ENCODE measurements around the gene GNG7. TPM values are rescaled to one million over a fixed set of nuclear protein-coding genes. Genes with fewer than 3 reads are reported as not detected.
A peak's percentile ranks its signal among the peaks of the same experiment; 100 is the strongest.
"Not testable (repeated sequence)": the region's sequence is repeated elsewhere in the genome, so short reads cannot be mapped to it uniquely, and the experiment has no call there.

The GNG7 gene
- total RNA-seq, 2 donors from 2014 or later = 12.3 to 12.4 TPM

DNA sequence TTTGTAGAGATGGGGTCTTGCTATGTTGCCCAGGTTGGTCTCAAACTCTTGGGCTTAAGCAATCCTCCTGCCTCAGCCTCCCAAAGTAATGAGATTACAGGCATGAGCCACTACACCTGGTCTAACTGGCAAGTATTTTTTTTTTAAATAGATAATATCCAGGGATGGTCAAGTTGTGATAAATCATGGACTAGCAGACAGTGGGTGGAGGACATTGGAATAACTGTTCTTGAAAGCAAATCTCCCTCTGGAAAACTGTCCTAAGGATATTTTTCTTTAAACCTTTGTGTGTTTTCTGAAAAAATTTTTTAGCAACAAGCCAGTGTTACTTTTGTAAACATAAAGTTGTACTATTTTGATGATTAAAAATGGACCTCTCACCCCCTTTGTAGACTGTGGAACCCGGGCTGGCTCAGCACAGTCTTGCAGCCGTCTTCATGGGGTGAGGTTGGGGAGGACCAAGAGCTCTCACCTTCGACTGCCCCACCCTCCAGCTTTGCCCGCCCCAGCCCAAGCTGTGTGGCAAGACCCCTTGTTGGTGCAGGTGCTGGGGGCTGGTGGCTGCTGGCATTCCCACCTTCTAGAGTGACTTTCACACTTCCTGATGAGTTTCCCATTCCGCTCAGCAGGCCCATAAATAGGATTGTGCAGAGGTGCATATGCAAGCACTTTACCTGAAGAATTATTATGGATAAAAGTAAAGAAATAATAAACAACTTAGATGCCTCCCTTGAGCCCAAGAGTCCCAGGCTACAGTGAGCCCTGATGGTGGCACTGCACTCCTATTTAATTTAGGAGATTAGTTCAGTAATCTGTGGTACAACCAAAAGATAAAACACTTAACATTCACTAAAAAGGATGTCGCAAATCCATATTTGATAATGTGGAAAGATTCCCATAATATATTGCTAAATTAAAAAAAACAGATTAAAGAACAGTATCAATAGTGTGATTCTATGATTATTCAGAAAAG, 119.2 kb downstream of the GNG7 start:
- Histone ChIP-seq H3K4me3 (ENCODE audit: low read length) (no peak overlapping the region), H3K36me3 (ENCODE audit: control insufficient read depth, insufficient read depth, low read length) (no peaks in the 10 kb centered on the region)

DNA sequence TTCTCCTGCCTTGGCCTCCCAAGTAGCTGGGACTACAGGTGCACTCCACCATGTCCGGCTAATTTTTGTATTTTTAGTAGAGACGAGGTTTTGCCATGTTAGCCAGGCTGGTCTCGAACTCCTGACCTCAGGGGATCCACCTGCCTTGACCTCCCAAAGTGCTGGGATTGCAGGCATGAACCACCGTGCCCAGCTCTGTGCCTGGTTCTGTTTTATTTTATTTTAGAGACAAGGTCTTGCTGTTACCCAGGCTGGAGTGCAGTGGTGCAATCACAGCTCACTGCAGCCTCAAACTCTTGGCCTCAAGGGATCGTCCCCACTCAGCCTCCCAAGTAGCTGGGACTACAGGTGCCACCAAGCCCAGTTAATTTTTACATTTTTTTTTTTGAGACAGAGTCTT, 122.1 kb downstream of the GNG7 start:
- H3K27ac Mint-ChIP-seq; H3K4me3 ChIP-seq (ENCODE audit: low read length); H3K9ac ChIP-seq (ENCODE audit: extremely low read depth, low read length, poor library complexity, severe bottlenecking); H3K27me3 Mint-ChIP-seq (ENCODE audit: insufficient read depth); H3K36me3 ChIP-seq (ENCODE audit: control insufficient read depth, insufficient read depth, low read length); H3K4me1 ChIP-seq (ENCODE audit: control insufficient read depth, insufficient read depth, low read length); H3K27me3 ChIP-seq (ENCODE audit: control insufficient read depth, insufficient read depth, low read length, poor library complexity, severe bottlenecking); H3K4me3 Mint-ChIP-seq; H3K27ac ChIP-seq (ENCODE audit: low read depth, low read length); DNase-seq: not testable (repeated sequence)
- Mint-ChIP-seq H3K36me3 (ENCODE audit: low read depth) (peaks cover 11% of the 10 kb centered on the region), H3K4me1 (peaks cover 16% of the 10 kb centered on the region), H3K9me3 (peaks cover 29% of the 10 kb centered on the region)
- peaks cover 33% of the 10 kb centered on the region for H3K9me3 ChIP-seq (ENCODE audit: control insufficient read depth, low read length)
- WGBS, 2 experiments (ENCODE audit: insufficient coverage in 1 of 2, insufficient read length in 1 of 2) = 94% methylated on average over 4 to 5 of the region's 5 CpGs

More for the DNA sequence above, 119.2 kb downstream of the GNG7 start:
- Mint-ChIP-seq H3K4me3 (no peak overlapping the region), H3K4me1 (peaks cover 35% of the 10 kb centered on the region), H3K27ac (no peak overlapping the region), H3K9me3 (peaks cover 26% of the 10 kb centered on the region), H3K27me3 (ENCODE audit: insufficient read depth) (no peaks in the 10 kb centered on the region), H3K36me3 (ENCODE audit: low read depth) (peaks cover 11% of the 10 kb centered on the region)
- TF ChIP-seq, protein P1, sequence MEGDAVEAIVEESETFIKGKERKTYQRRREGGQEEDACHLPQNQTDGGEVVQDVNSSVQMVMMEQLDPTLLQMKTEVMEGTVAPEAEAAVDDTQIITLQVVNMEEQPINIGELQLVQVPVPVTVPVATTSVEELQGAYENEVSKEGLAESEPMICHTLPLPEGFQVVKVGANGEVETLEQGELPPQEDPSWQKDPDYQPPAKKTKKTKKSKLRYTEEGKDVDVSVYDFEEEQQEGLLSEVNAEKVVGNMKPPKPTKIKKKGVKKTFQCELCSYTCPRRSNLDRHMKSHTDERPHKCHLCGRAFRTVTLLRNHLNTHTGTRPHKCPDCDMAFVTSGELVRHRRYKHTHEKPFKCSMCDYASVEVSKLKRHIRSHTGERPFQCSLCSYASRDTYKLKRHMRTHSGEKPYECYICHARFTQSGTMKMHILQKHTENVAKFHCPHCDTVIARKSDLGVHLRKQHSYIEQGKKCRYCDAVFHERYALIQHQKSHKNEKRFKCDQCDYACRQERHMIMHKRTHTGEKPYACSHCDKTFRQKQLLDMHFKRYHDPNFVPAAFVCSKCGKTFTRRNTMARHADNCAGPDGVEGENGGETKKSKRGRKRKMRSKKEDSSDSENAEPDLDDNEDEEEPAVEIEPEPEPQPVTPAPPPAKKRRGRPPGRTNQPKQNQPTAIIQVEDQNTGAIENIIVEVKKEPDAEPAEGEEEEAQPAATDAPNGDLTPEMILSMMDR (conservative IDR thresholded peaks at IDR 0.05) = no peak
- WGBS, 2 experiments (ENCODE audit: insufficient coverage in 1 of 2, insufficient read length in 1 of 2) = 100% methylated on average over 2 of the region's 6 CpGs; no CpG with 5 or more reads in 1 of the 2 experiments
- H3K4me1 ChIP-seq (ENCODE audit: control insufficient read depth, insufficient read depth, low read length) = peaks cover 13% of the 10 kb centered on the region
- peaks cover 29% of the 10 kb centered on the region for H3K9me3 ChIP-seq (ENCODE audit: control insufficient read depth, low read length)
- no peaks in the 10 kb centered on the region for H3K27me3 ChIP-seq (ENCODE audit: control insufficient read depth, insufficient read depth, low read length, poor library complexity, severe bottlenecking)
- no peak for DNase-seq
- no peak overlapping the region for H3K27ac ChIP-seq (ENCODE audit: low read depth, low read length)
- H3K9ac ChIP-seq (ENCODE audit: extremely low read depth, low read length, poor library complexity, severe bottlenecking) = no peak overlapping the region

DNA sequence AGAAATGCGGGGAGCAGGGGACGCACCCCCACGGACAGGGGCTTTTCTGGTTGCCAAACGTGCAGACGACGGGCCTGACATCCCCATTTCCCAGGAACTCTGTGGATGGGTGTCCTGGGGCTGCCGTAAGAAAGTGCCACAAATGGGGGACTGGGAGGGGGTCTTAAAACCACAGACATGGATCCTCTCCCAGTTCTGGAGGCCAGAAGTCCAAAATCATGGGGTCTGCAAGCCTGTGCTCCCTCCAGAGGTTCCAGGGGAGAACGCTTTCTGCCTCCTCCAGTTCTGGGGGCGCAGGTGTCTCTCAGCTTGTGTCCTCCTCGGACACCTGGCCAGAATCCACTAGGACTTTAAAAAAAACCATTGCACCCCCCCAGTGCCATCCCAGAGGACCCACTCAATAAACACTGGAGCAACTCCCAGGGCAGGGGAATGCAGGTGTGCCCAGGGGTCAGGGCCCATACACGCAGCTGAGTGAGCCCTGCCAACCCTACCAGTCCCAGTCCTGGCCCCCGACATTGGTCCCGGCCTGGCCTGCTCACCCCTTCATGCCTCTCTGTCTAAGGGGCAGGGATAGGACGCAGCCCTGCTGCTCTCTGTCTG, 122.7 kb downstream of the GNG7 start:
- peaks cover 7% of the 10 kb centered on the region for H3K4me1 ChIP-seq (ENCODE audit: control insufficient read depth, insufficient read depth, low read length)
- no peak overlapping the region for H3K27ac ChIP-seq (ENCODE audit: low read depth, low read length)
- H3K9me3 ChIP-seq (ENCODE audit: control insufficient read depth, low read length) = peaks cover 33% of the 10 kb centered on the region
- Mint-ChIP-seq H3K27ac (peak overlapping the region; percentile 70), H3K9me3 (peaks cover 30% of the 10 kb centered on the region), H3K4me1 (peaks cover 16% of the 10 kb centered on the region), H3K4me3 (peak overlapping the region; percentile 57), H3K27me3 (ENCODE audit: insufficient read depth) (no peaks in the 10 kb centered on the region), H3K36me3 (ENCODE audit: low read depth) (peaks cover 11% of the 10 kb centered on the region)
- H3K4me3 ChIP-seq (ENCODE audit: low read length) = no peak overlapping the region
- 38 to 41% methylated on average over 7 to 14 of the region's 14 CpGs for WGBS, 2 experiments (ENCODE audit: insufficient coverage in 1 of 2, insufficient read length in 1 of 2)
- TF ChIP-seq, protein P1 (conservative IDR thresholded peaks at IDR 0.05) = peak; percentile 9
- DNase-seq = peak; percentile 60
- no peaks in the 10 kb centered on the region for H3K27me3 ChIP-seq (ENCODE audit: control insufficient read depth, insufficient read depth, low read length, poor library complexity, severe bottlenecking)
- H3K9ac ChIP-seq (ENCODE audit: extremely low read depth, low read length, poor library complexity, severe bottlenecking) = no peak overlapping the region
- H3K36me3 ChIP-seq (ENCODE audit: control insufficient read depth, insufficient read depth, low read length) = no peaks in the 10 kb centered on the region
